ENCODE measurements around the gene MAPKAPK5. TPM values are rescaled to one million over a fixed set of nuclear protein-coding genes. Genes with fewer than 3 reads are reported as not detected.
"Not testable (repeated sequence)": the region's sequence is repeated elsewhere in the genome, so short reads cannot be mapped to it uniquely, and the experiment has no call there.

The MAPKAPK5 gene
- 10 to 100 TPM; 31.8 to 61.3 TPM for total RNA-seq

- no peaks in the 10 kb centered on the region for H3K9me3 Mint-ChIP-seq
- peak; percentile 96 to 98 for DNase-seq (ENCODE audit: low spot score in 2 of 2)
- H3K36me3 Mint-ChIP-seq: peaks cover 22 to 57% of the 10 kb centered on the region in 2 donors
Measured at GRCh38 chr12:111841750-111842555, at the start of gene MAPKAPK5. TSS of gene MAPKAPK5 (plus strand) at chr12:111842228. CDS start at chr12:111842734, 506 bp downstream.

GRCh38 chr12:111792856-111793235, 49.2 kb upstream of the MAPKAPK5 start:
- DNase-seq (ENCODE audit: low spot score in 2 of 2) (no peak), ATAC-seq (no peak)
- H3K9me3 Mint-ChIP-seq: no peaks in the 10 kb centered on the region
- H3K36me3 Mint-ChIP-seq: no peaks in the 10 kb centered on the region
- no peak overlapping the region for H3K27ac Mint-ChIP-seq

More at GRCh38 chr12:111841750-111842555, at the start of gene MAPKAPK5:
- peak; percentile 89 to 92 for ATAC-seq
- peak within 1 kb of the TSS; percentile 98 for H3K27ac Mint-ChIP-seq

- no peaks in the 10 kb centered on the region for H3K9me3 Mint-ChIP-seq
- DNase-seq (ENCODE audit: low spot score in 2 of 2) (no peak), ATAC-seq (no peak)
- H3K36me3 Mint-ChIP-seq: no peaks in the 10 kb centered on the region
- H3K27ac Mint-ChIP-seq: no peak overlapping the region
Measured at GRCh38 chr12:111798182-111798581, 43.8 kb upstream of the MAPKAPK5 start.

- H3K9me3 Mint-ChIP-seq: no peaks in the 10 kb centered on the region
- no peak overlapping the region for H3K27ac Mint-ChIP-seq
- DNase-seq (ENCODE audit: low spot score in 2 of 2) (no peak), ATAC-seq (no peak)
- no peaks in the 10 kb centered on the region for H3K36me3 Mint-ChIP-seq
Measured at GRCh38 chr12:111799758-111800157, 42.3 kb upstream of the MAPKAPK5 start.

- no peaks in the 10 kb centered on the region for H3K36me3 Mint-ChIP-seq
- DNase-seq (ENCODE audit: low spot score in 2 of 2): no peak
- H3K9me3 Mint-ChIP-seq: no peaks in the 10 kb centered on the region
- no peak for ATAC-seq
- no peak overlapping the region for H3K27ac Mint-ChIP-seq
Measured at GRCh38 chr12:111803038-111803626, 38.9 kb upstream of the MAPKAPK5 start.

- H3K9me3 Mint-ChIP-seq: no peaks in the 10 kb centered on the region
Measured at GRCh38 chr12:111803851-111804250, 38.2 kb upstream of the MAPKAPK5 start.

GRCh38 chr12:111806304-111806703, 35.7 kb upstream of the MAPKAPK5 start:
- H3K27ac Mint-ChIP-seq: no peak overlapping the region
- no peaks in the 10 kb centered on the region for H3K9me3 Mint-ChIP-seq
- no peaks in the 10 kb centered on the region for H3K36me3 Mint-ChIP-seq
- DNase-seq (ENCODE audit: low spot score in 2 of 2) (no peak), ATAC-seq (no peak)

More at GRCh38 chr12:111803851-111804250, 38.2 kb upstream of the MAPKAPK5 start:
- DNase-seq (ENCODE audit: low spot score in 2 of 2) (no peak), ATAC-seq (no peak)
- Mint-ChIP-seq H3K36me3 (no peaks in the 10 kb centered on the region), H3K27ac (no peak overlapping the region)

- Mint-ChIP-seq H3K9me3 (no peaks in the 10 kb centered on the region), H3K36me3 (no peaks in the 10 kb centered on the region), H3K27ac (peak overlapping the region in 1 of 2 donors; percentile 4)
- DNase-seq (ENCODE audit: low spot score in 2 of 2) (no peak), ATAC-seq (no peak)
Measured at GRCh38 chr12:111807232-111807631, 34.8 kb upstream of the MAPKAPK5 start.

GRCh38 chr12:111812881-111813741, 28.9 kb upstream of the MAPKAPK5 start:
- ATAC-seq (peak; percentile 88 to 89), DNase-seq (ENCODE audit: low spot score in 2 of 2) (peak; percentile 62 to 63)
- Mint-ChIP-seq H3K36me3 (no peaks in the 10 kb centered on the region), H3K27ac (no peak overlapping the region), H3K9me3 (no peaks in the 10 kb centered on the region)

- DNase-seq (ENCODE audit: low spot score in 2 of 2) (no peak), ATAC-seq (no peak)
- Mint-ChIP-seq H3K9me3 (no peaks in the 10 kb centered on the region), H3K27ac (no peak overlapping the region), H3K36me3 (no peaks in the 10 kb centered on the region)
Measured at GRCh38 chr12:111816065-111816615, 25.9 kb upstream of the MAPKAPK5 start.

GRCh38 chr12:111816898-111817297, 25.1 kb upstream of the MAPKAPK5 start:
- H3K27ac Mint-ChIP-seq; ATAC-seq; DNase-seq (ENCODE audit: low spot score in 2 of 2); H3K36me3 Mint-ChIP-seq; H3K9me3 Mint-ChIP-seq: not testable (repeated sequence)

GRCh38 chr12:111818340-111818739, 23.7 kb upstream of the MAPKAPK5 start:
- DNase-seq (ENCODE audit: low spot score in 2 of 2) (no peak), ATAC-seq (no peak)
- no peaks in the 10 kb centered on the region for H3K36me3 Mint-ChIP-seq
- no peak overlapping the region for H3K27ac Mint-ChIP-seq
- H3K9me3 Mint-ChIP-seq: no peaks in the 10 kb centered on the region

- ATAC-seq (no peak), DNase-seq (ENCODE audit: low spot score in 2 of 2) (no peak)
- no peak overlapping the region for H3K27ac Mint-ChIP-seq
- no peaks in the 10 kb centered on the region for H3K36me3 Mint-ChIP-seq
- no peaks in the 10 kb centered on the region for H3K9me3 Mint-ChIP-seq
Measured at GRCh38 chr12:111819191-111820158, 22.6 kb upstream of the MAPKAPK5 start.

- DNase-seq (ENCODE audit: low spot score in 2 of 2); H3K9me3 Mint-ChIP-seq; H3K36me3 Mint-ChIP-seq; H3K27ac Mint-ChIP-seq; ATAC-seq: not testable (repeated sequence)
Measured at GRCh38 chr12:111820828-111821227, 21.2 kb upstream of the MAPKAPK5 start.

GRCh38 chr12:111822886-111823285, 19.1 kb upstream of the MAPKAPK5 start:
- Mint-ChIP-seq H3K27ac (no peak overlapping the region), H3K9me3 (no peaks in the 10 kb centered on the region), H3K36me3 (no peaks in the 10 kb centered on the region)
- no peak for DNase-seq (ENCODE audit: low spot score in 2 of 2)
- ATAC-seq: no peak

GRCh38 chr12:111823891-111824290, 18.1 kb upstream of the MAPKAPK5 start:
- Mint-ChIP-seq H3K9me3 (no peaks in the 10 kb centered on the region), H3K27ac (no peak overlapping the region), H3K36me3 (no peaks in the 10 kb centered on the region)
- DNase-seq (ENCODE audit: low spot score in 2 of 2): no peak
- ATAC-seq: no peak
